Esophagus muscularis mucosa (tissue), 4 donors: ENCODE results near the gene GLIS1. TPM values are rescaled to one million over a fixed set of nuclear protein-coding genes. Genes with fewer than 3 reads are reported as not detected.

Source experiments
- DNase-seq: peaks from one replicate; pipeline ENCODE4 v3.0.0-alpha.2; 2017; ENCODE audit errors: extremely low spot score
- H3K27ac ChIP-seq, 4 donors: fragments of 200-600 bp; sonication (generic); replicated peaks in 1 of 4; 1 replicate in 3 of 4; 2 replicates in 1 of 4; pipeline ENCODE4 v1.5.1; 2016 to 2019; ENCODE audit warnings: mild to moderate bottlenecking in 1 of 4
- H3K27me3 ChIP-seq, 4 donors: fragments of 200-600 bp; sonication (generic); one replicate each; pipeline versions ENCODE4 v1.5.1 to v1.6.0; 2016 to 2019
- H3K36me3 ChIP-seq, 4 donors: fragments of 200-600 bp; sonication (generic); one replicate each; pipeline ENCODE4 v1.5.1; 2016 to 2019
- H3K4me1 ChIP-seq, 4 donors: fragments of 200-600 bp; sonication (generic); one replicate each; pipeline ENCODE4 v1.5.1; 2016 to 2019
- H3K4me3 ChIP-seq, 4 donors: fragments of 200-600 bp; sonication (generic); 1 replicate in 2 of 4; 2 replicates in 2 of 4; pipeline ENCODE4 v1.5.1; 2016 to 2019; ENCODE audit warnings: mild to moderate bottlenecking in 4 of 4, moderate library complexity in 1 of 4
- H3K9me3 ChIP-seq, 4 donors: fragments of 200-600 bp; sonication (generic); 1 replicate in 3 of 4; 2 replicates in 1 of 4; pipeline ENCODE4 v1.5.1; 2016 to 2019
- EP300 ChIP-seq: sonication (generic); formaldehyde crosslinking; IDR thresholded peaks from one replicate; pipeline ENCODE4 v1.6.1; 2017; ENCODE audit warnings: antibody characterized with exemption
- POLR2A ChIP-seq: fragments of 450-650 bp; IDR thresholded peaks from one replicate; pipeline ENCODE4 v1.6.1; 2017; ENCODE audit warnings: antibody characterized with exemption, moderate library complexity, mild to moderate bottlenecking, low read depth
- POLR2AphosphoS5 ChIP-seq, 2 donors: sonication (generic); formaldehyde crosslinking; IDR thresholded peaks; one replicate each; pipeline ENCODE4 v1.6.1; 2017; ENCODE audit warnings: antibody characterized with exemption in 2 of 2
- WGBS: methylation state at CpG from one replicate; pipeline ENCODE4 v1.1.5; 2018; 5-methylcytosine and 5-hydroxymethylcytosine counted together
- intact Hi-C: fragments of 100-400 bp; cut with DNase I; formaldehyde crosslinking; loops from one replicate; pipeline ENCODE4 v1.15.1; 2023
- total RNA-seq, 4 donors: library from RNA; depleted of rRNA; stranded (reverse); fragments of >200 nt; gene quantifications; one replicate each; pipeline versions ENCODE4 v1.1.0 to v1.2.1, GENCODE V29; 2016
- TF ChIP-seq, protein P1 (sequence below), 3 experiments: fragments of 200-600 bp in 2 of 3; fragments of 450-650 bp in 1 of 3; sonication (generic) in 2 of 3; IDR thresholded peaks; one replicate each; pipeline ENCODE4 v1.5.1; 2017 to 2019; ENCODE audit warnings: antibody characterized with exemption in 3 of 3, mild to moderate bottlenecking in 2 of 3, moderate library complexity in 1 of 3

GLIS1 gene
- total RNA-seq, 4 donors from 2014 or later, result 0.17 to 0.42 TPM; not detected in 2

DNA sequence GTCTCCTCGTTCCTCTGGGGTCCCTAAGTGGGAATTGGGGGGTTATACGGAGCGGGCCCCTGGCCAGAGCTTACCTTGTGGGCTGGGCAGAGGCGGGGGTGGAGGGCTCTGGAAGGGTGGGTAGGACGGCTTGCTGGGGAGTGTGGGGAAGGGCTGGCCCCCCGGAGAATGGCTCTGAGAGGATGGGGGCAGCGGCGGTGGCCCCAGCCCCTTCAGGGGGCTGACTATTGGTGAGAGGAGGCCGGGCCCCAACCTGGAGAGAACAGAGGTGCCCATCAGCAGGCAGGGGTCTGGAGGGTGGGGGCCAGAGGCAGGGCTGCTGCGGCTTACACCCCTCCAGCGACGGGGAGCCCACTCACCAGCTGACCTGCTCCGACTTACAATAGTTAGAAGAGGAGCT, 229.2 kb downstream of the GLIS1 start:
- Histone ChIP-seq H3K27me3 (no peaks in the 10 kb centered on the region), H3K27ac (no peak overlapping the region), H3K4me1 (peaks cover 0 to 4% (median 0%) of the 10 kb centered on the region in 4 donors), H3K36me3 (no peaks in the 10 kb centered on the region), H3K4me3 (no peak overlapping the region), H3K9me3 (no peaks in the 10 kb centered on the region)
- no peak for TF ChIP-seq POLR2AphosphoS5 (IDR thresholded peaks at IDR 0.05)
- TF ChIP-seq, protein P1, sequence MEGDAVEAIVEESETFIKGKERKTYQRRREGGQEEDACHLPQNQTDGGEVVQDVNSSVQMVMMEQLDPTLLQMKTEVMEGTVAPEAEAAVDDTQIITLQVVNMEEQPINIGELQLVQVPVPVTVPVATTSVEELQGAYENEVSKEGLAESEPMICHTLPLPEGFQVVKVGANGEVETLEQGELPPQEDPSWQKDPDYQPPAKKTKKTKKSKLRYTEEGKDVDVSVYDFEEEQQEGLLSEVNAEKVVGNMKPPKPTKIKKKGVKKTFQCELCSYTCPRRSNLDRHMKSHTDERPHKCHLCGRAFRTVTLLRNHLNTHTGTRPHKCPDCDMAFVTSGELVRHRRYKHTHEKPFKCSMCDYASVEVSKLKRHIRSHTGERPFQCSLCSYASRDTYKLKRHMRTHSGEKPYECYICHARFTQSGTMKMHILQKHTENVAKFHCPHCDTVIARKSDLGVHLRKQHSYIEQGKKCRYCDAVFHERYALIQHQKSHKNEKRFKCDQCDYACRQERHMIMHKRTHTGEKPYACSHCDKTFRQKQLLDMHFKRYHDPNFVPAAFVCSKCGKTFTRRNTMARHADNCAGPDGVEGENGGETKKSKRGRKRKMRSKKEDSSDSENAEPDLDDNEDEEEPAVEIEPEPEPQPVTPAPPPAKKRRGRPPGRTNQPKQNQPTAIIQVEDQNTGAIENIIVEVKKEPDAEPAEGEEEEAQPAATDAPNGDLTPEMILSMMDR (IDR thresholded peaks at IDR 0.05), result no peak
- TF ChIP-seq POLR2A, result no peak
- TF ChIP-seq EP300, result no peak
- WGBS, result 93% methylated on average over 13 of the region's 13 CpGs
- no peak for DNase-seq
- intact Hi-C loops, result no loop called here

DNA sequence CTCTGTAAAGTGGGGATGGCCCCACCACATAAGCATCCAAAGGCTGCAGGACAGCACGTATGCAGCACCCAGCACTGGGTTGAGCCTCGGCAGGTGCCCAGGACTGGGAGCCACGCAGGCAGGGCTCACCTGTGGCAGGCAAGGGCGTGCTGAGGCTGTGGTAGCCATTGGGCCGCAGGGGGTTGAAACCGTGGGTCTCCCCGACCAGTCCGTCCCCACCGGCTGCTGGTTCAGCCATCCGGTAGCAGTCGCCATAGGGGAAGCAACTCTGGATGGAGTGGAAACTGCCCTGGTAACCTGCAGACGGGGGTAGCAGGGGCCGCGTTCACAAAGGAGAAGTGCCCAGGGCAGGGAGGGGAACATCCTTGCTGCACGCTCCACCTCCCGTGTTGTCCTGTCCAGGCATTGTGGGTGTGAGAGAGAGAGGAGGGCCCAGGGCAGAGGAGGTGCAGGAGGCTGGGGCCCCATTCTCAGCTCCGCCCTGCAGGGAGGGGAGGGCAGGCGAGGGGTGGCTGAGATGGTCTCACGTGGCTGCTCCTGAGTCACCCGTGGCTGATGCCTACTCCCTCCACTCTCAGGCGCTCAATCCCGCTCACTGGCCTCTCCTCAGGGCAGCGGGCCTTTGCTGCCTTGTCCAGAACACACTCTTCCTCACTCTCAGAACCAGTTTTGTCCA, 229.8 kb downstream of the GLIS1 start:
- no peak for DNase-seq
- Histone ChIP-seq H3K27me3 (no peaks in the 10 kb centered on the region), H3K9me3 (no peaks in the 10 kb centered on the region), H3K4me3 (no peak overlapping the region), H3K27ac (no peak overlapping the region), H3K4me1 (peaks cover 0 to 4% (median 0%) of the 10 kb centered on the region in 4 donors), H3K36me3 (no peaks in the 10 kb centered on the region)
- TF ChIP-seq, protein P1 (IDR thresholded peaks at IDR 0.05), result no peak
- TF ChIP-seq EP300, result no peak
- no peak for TF ChIP-seq POLR2A
- TF ChIP-seq POLR2AphosphoS5 (IDR thresholded peaks at IDR 0.05), result no peak
- WGBS, result 78% methylated on average over 5 of the region's 23 CpGs
- intact Hi-C loops, result no loop called here

DNA sequence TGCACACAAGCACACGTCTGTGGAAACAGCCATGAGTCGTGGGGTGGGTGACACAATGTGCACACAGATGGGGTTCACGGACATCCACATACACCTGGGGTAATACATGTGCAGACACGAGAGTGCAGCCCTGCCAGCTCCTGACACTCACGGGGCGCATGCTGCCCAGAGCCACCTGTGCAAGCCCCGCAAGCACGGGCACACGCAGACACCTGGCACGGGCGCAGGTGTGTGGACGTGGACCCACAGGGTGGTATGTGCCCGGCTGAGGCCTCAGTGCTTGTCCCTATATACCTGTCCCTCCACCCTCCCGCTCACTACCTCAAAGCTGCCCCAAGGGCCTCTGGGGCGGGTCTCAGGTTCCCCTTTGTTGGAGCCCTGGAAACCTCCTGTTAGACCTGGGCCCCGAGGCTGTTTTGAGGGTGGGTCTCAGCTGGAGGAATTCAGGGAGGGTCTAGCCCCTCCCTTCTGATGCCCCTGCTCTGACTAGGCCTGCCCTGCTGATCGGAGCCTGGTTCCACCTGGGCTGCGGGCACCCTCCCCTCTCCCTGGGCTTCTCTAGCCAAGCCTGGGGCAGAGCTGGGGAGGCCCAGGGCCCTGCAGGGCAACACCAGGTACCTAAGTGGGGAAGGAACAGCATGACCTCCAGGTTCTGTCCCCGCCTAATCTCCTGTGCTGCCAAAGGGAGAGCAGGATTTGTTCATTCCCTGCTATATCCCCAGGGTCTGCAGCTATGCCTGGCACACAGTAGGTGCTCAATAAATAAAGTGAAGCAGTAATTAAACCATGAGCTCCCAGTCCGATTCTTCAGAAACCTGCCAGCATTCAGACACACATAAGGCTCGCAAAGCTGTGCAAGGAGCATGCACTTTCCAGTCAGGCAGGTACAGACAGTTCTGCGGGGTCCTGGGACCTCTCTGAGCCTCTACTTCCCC, 230.6 kb downstream of the GLIS1 start:
- no peak overlapping the region for H3K27ac ChIP-seq
- peaks cover 0 to 4% (median 0%) of the 10 kb centered on the region in 4 donors for H3K4me1 ChIP-seq
- no peaks in the 10 kb centered on the region for H3K36me3 ChIP-seq
- H3K27me3 ChIP-seq, result no peaks in the 10 kb centered on the region
- no peaks in the 10 kb centered on the region for H3K9me3 ChIP-seq
- no peak for DNase-seq
- H3K4me3 ChIP-seq, result no peak overlapping the region
- intact Hi-C loops, result no loop called here
- TF ChIP-seq EP300 (no peak), POLR2AphosphoS5 (IDR thresholded peaks at IDR 0.05) (no peak), POLR2A (no peak)
- TF ChIP-seq, protein P1 (IDR thresholded peaks at IDR 0.05), result no peak
- WGBS, result 95% methylated on average over 12 of the region's 22 CpGs

DNA sequence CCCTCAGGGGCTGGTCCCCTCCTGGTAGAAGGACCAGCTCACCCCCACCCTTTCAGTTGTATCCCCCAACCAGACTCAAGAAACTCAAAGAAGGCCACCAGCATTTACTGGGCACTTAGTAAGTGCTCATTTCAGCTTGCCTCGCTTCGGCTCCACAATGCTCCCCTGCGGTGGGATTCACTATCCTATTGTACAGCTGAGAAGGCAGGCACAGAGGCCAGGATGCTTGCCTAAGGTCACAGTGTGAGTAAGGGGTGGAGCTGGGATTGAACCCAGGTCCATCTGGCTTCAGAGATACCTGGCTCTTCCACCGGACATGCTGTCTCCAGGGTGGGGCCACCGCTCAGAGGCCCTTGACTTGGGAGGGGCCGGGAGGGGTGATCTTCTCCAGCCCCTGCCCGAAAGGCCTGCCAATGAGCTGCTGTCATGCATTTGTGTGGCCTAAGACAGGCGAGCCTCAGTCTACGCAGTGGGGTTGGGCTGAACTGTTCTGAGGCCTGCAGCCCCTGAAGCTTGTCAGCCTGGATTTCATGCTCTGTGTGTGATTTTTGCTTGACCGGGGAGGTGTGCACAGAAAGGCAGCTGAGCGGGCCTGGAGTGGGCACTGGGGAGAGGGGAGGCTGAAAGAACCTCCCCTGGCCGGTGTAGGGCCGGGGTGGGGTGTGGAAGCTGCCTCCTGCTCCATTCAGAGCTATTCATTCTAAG, 231.7 kb downstream of the GLIS1 start:
- Histone ChIP-seq H3K27me3 (no peaks in the 10 kb centered on the region), H3K27ac (no peak overlapping the region), H3K4me1 (peaks cover 0 to 4% (median 0%) of the 10 kb centered on the region in 4 donors), H3K4me3 (no peak overlapping the region), H3K36me3 (no peaks in the 10 kb centered on the region), H3K9me3 (no peaks in the 10 kb centered on the region)
- no peak for DNase-seq
- TF ChIP-seq POLR2AphosphoS5 (IDR thresholded peaks at IDR 0.05), result no peak
- TF ChIP-seq, protein P1 (IDR thresholded peaks at IDR 0.05), result no peak
- TF ChIP-seq EP300, result no peak
- no peak for TF ChIP-seq POLR2A
- 97% methylated on average over 10 of the region's 13 CpGs for WGBS
- intact Hi-C loops, result no loop called here
